PC-9 (cell line): ENCODE data around the gene TTLL8. TPM values are rescaled to one million over a fixed set of nuclear protein-coding genes. Genes with fewer than 3 reads are reported as not detected.

Source experiments
- BruUV-seq: library from RNA; stranded (reverse); fragments of 400-500 nt; replicated peaks from 2 replicates; lab custom pipeline; 2021; lab: Mats Ljungman, UMichigan
- CTCF ChIA-PET: fragments of 300-600 bp; sonication (Branson Sonifier 250); formaldehyde crosslinking; loops from one replicate; lab custom pipeline; 2022; ENCODE audit warnings: antibody characterized with exemption; lab: Charles Lee
- POLR2A ChIA-PET: fragments of 300-600 bp; sonication (Branson Sonifier 250); formaldehyde crosslinking; loops from one replicate; lab custom pipeline; 2022; ENCODE audit warnings: antibody characterized with exemption; ENCODE audit not compliant: unreplicated experiment; lab: Charles Lee
- DNase-seq, 2 experiments: peaks; one replicate each; pipeline versions ENCODE4 v3.0.0 to v3.0.0-alpha.2; 2015 to 2022; ENCODE audit warnings: mixed read lengths in 1 of 2
- H2AFZ ChIP-seq: fragments of 200-600 bp; sonication (generic); 2 replicates; pipeline ENCODE4 v1.8.1; 2017; ENCODE audit warnings: antibody characterized with exemption
- H3F3A ChIP-seq: fragments of 200-600 bp; sonication (generic); 2 replicates; pipeline ENCODE4 v1.8.1; 2017; ENCODE audit warnings: antibody characterized with exemption, mild to moderate bottlenecking, low read depth; ENCODE audit not compliant: insufficient read depth
- H3K27ac ChIP-seq: fragments of 200-600 bp; sonication (generic); 2 replicates; pipeline ENCODE4 v1.6.1; 2016; ENCODE audit warnings: mixed run types
- H3K27me3 ChIP-seq: fragments of 200-600 bp; sonication (generic); 2 replicates; pipeline ENCODE4 v1.6.1; 2016; ENCODE audit warnings: low read depth, mixed run types; ENCODE audit not compliant: insufficient read depth
- H3K36me3 ChIP-seq: fragments of 200-600 bp; sonication (generic); 2 replicates; pipeline ENCODE4 v1.6.1; 2016; ENCODE audit warnings: low read depth, mixed run types
- H3K4me1 ChIP-seq: fragments of 200-600 bp; sonication (generic); replicated peaks from 2 replicates; pipeline ENCODE4 v1.6.1; 2016; ENCODE audit warnings: mixed run types; ENCODE audit not compliant: insufficient read depth
- H3K4me2 ChIP-seq: fragments of 200-600 bp; sonication (generic); 2 replicates; pipeline ENCODE4 v1.6.1; 2017; ENCODE audit warnings: mixed run types
- H3K4me3 ChIP-seq: fragments of 200-600 bp; sonication (generic); 2 replicates; pipeline ENCODE4 v1.6.1; 2016; ENCODE audit warnings: mixed run types
- H3K79me2 ChIP-seq: fragments of 200-600 bp; sonication (generic); 2 replicates; pipeline ENCODE4 v1.6.1; 2017; ENCODE audit warnings: low read depth, mixed run types
- H3K9me2 ChIP-seq: fragments of 200-600 bp; sonication (generic); 2 replicates; pipeline ENCODE4 v1.8.1; 2017; ENCODE audit warnings: mild to moderate bottlenecking; ENCODE audit not compliant: insufficient read depth
- H3K9me3 ChIP-seq: fragments of 200-600 bp; sonication (generic); 2 replicates; pipeline ENCODE4 v1.8.1; 2016; ENCODE audit warnings: low read depth; ENCODE audit not compliant: insufficient read depth
- H4K20me1 ChIP-seq: fragments of 200-600 bp; sonication (generic); 2 replicates; pipeline ENCODE4 v1.8.1; 2017; ENCODE audit not compliant: insufficient read depth
- EZH2 ChIP-seq: fragments of 200-600 bp; sonication (generic); IDR thresholded peaks from 2 replicates; pipeline ENCODE4 v1.8.0; 2017; ENCODE audit warnings: antibody characterized with exemption, low read depth
- intact Hi-C: fragments of 100-400 bp; cut with micrococcal nuclease; formaldehyde crosslinking; loops from one replicate; pipeline ENCODE4 v1.10.0; 2022; ENCODE audit not compliant: unreplicated experiment
- total RNA-seq: library from RNA; stranded (reverse); gene quantifications from 2 replicates; pipeline ENCODE4 v1.2.3, GENCODE V29; 2021
- TF ChIP-seq, protein P1 (sequence below): fragments of 200-600 bp; sonication (generic); conservative IDR thresholded peaks from 2 replicates; pipeline ENCODE4 v1.6.1; 2017; ENCODE audit warnings: mixed run types, antibody characterized with exemption, mild to moderate bottlenecking, moderate library complexity

TTLL8 gene
- total RNA-seq, 1 experiment from 2014 or later: not detected

DNA sequence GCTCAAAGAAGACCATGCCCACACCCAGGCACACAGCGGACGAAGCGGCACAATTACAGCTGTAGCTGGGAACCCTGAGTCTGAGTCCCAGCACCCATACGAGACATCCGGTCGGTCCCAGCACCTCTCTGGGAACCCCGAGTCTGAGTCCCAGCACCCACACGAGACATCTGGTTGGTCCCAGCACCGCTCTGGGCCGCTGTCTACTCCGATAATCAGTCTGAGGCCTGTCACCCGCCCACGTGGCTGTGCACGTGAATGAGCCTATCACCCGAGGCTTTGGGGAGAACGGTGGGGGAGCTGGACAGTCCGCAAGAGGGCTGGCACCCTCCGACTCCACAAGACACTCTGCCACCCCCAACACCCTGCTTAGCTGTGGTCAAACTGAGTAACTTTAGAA lies 6.2 kb downstream of the TTLL8 start:
- Histone ChIP-seq H2AFZ (no peak overlapping the region), H4K20me1 (peaks cover 6% of the 10 kb centered on the region; the same call in 1 of the 2 replicates), H3K4me1 (no peaks in the 10 kb centered on the region), H3K9me2 (no peaks in the 10 kb centered on the region), H3K27ac (no peak overlapping the region), H3F3A (no peaks in the 10 kb centered on the region), H3K79me2 (no peaks in the 10 kb centered on the region), H3K4me2 (no peak overlapping the region), H3K4me3 (no peak overlapping the region), H3K9me3 (no peaks in the 10 kb centered on the region), H3K27me3 (peaks cover 94% of the 10 kb centered on the region), H3K36me3 (no peaks in the 10 kb centered on the region)
- POLR2A ChIA-PET: interaction anchor here (0.7 kb wide), 1 partner anchor 197 kb away, joined by 5 read pairs; no protein-coding TSS in a partner anchor
- intact Hi-C loops: no loop called here
- no TSS peak for BruUV-seq
- DNase-seq: no peak
- TF ChIP-seq, protein P1, sequence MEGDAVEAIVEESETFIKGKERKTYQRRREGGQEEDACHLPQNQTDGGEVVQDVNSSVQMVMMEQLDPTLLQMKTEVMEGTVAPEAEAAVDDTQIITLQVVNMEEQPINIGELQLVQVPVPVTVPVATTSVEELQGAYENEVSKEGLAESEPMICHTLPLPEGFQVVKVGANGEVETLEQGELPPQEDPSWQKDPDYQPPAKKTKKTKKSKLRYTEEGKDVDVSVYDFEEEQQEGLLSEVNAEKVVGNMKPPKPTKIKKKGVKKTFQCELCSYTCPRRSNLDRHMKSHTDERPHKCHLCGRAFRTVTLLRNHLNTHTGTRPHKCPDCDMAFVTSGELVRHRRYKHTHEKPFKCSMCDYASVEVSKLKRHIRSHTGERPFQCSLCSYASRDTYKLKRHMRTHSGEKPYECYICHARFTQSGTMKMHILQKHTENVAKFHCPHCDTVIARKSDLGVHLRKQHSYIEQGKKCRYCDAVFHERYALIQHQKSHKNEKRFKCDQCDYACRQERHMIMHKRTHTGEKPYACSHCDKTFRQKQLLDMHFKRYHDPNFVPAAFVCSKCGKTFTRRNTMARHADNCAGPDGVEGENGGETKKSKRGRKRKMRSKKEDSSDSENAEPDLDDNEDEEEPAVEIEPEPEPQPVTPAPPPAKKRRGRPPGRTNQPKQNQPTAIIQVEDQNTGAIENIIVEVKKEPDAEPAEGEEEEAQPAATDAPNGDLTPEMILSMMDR: no peak
- no peak for TF ChIP-seq EZH2
- CTCF ChIA-PET: no interaction called here

DNA sequence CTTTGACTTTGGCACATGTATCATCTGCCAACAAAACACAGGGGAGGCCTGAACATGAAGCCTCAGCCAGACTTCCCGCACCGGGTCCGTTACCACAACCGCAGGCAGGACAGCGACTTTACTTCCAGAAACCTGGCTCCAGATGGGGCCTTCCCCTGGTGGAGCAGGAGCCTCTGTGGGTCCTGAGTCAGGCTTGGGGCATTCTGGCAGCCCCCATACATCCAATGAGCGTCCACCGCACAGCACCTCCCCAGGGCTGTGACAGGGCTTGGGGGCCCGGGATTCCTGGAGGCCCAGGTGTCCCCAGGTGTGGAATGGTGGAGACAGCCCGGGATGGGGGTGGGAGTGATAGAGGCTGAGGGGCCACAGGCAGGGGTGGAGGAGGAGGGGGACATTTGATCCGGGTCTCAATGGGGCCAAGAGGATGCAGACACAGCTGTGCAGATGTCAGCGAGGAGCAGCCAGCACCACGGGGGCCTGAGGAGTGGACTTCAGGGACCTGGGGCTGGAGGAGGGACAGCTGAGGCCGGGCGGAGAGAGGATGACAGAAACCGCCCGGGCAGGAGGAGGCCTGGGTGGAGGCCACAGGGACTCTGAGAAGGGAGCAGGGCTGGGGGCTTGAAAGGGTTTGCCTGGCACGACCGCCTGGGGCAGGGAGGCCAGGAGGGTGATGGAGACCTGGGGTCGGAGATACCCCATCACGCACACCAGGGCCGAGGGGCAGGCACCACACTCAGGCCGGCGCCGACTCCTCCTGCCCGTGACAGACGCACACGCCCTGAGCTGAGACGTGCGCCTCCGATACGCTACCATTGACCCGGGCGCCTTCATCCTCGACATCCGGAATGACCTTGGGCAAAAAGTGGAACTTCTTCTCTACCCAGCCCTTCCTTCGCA lies 8.6 kb downstream of the TTLL8 start:
- Histone ChIP-seq H3F3A (no peaks in the 10 kb centered on the region), H3K27ac (no peak overlapping the region), H4K20me1 (peaks cover 6% of the 10 kb centered on the region; the same call in 1 of the 2 replicates), H3K4me1 (no peaks in the 10 kb centered on the region), H3K9me3 (no peaks in the 10 kb centered on the region), H3K27me3 (peaks cover 98% of the 10 kb centered on the region), H3K4me2 (no peak overlapping the region), H2AFZ (no peak overlapping the region), H3K9me2 (no peaks in the 10 kb centered on the region), H3K4me3 (no peak overlapping the region), H3K36me3 (no peaks in the 10 kb centered on the region), H3K79me2 (no peaks in the 10 kb centered on the region)
- CTCF ChIA-PET: no interaction called here
- intact Hi-C loops: no loop called here
- POLR2A ChIA-PET: no interaction called here
- no TSS peak for BruUV-seq
- DNase-seq: no peak
- TF ChIP-seq, protein P1: no peak
- no peak for TF ChIP-seq EZH2

DNA sequence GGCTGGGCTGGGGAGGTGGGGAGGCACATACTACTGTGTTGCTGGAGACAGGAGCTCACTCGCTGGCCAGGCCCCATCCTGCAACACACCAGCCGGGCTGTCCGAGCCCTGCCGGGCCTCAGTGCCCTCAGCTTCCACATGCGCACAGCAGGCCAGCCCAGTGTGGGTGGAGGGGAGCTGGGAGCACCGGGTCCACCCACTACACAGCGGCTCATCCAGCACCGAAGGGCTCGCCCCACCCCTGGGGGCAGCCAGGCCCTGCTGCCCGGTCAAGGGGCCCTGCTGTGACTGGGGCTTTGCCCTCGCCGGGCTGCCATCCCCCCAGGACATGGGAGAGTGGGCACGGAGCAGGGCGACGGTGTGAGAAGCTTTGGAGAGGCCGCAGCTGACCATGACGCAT lies 9.3 kb downstream of the TTLL8 start:
- no peak for DNase-seq
- H3K4me1 ChIP-seq: no peaks in the 10 kb centered on the region
- no peak overlapping the region for H2AFZ ChIP-seq
- intact Hi-C loops: no loop called here
- ChIA-PET POLR2A (no interaction called here), CTCF (no interaction called here)
- H3K79me2 ChIP-seq: no peaks in the 10 kb centered on the region
- no peak for TF ChIP-seq EZH2
- TF ChIP-seq, protein P1: no peak
- H4K20me1 ChIP-seq: peaks cover 6% of the 10 kb centered on the region; the same call in 1 of the 2 replicates
- BruUV-seq: no TSS peak
- H3K27ac ChIP-seq: no peak overlapping the region
- no peak overlapping the region for H3K4me3 ChIP-seq
- H3K9me2 ChIP-seq: no peaks in the 10 kb centered on the region
- no peak overlapping the region for H3K4me2 ChIP-seq
- no peaks in the 10 kb centered on the region for H3K36me3 ChIP-seq
- H3K27me3 ChIP-seq: peaks cover 98% of the 10 kb centered on the region
- no peaks in the 10 kb centered on the region for H3K9me3 ChIP-seq
- H3F3A ChIP-seq: no peaks in the 10 kb centered on the region
